Thyroid gland (tissue), 4 donors: ENCODE results near the gene ZNF804B. TPM values are rescaled to one million over a fixed set of nuclear protein-coding genes. Genes with fewer than 3 reads are reported as not detected.

Experiments
- DNase-seq, 2 donors: peaks; one replicate each; pipeline ENCODE4 v3.0.0-alpha.2; 2019
- H3K27ac ChIP-seq, 3 donors: fragments of 200-600 bp; sonication (generic); 1 replicate in 2 of 3; 2 replicates in 1 of 3; pipeline ENCODE4 v1.5.1; 2016 to 2019; ENCODE audit warnings: mild to moderate bottlenecking in 1 of 3, moderate library complexity in 1 of 3
- H3K27me3 ChIP-seq: fragments of 200-600 bp; sonication (generic); one replicate; pipeline ENCODE4 v1.5.1; 2019
- H3K36me3 ChIP-seq, 2 donors: fragments of 200-600 bp; sonication (generic); one replicate each; pipeline ENCODE4 v1.5.1; 2016 to 2019
- H3K4me1 ChIP-seq, 2 donors: fragments of 200-600 bp; sonication (generic); one replicate each; pipeline ENCODE4 v1.5.1; 2017 to 2019
- H3K4me3 ChIP-seq, 3 donors: fragments of 200-600 bp; sonication (generic); replicated peaks in 1 of 3; 1 replicate in 2 of 3; 2 replicates in 1 of 3; pipeline ENCODE4 v1.5.1; 2016; ENCODE audit warnings: mild to moderate bottlenecking in 1 of 3
- H3K9me3 ChIP-seq: fragments of 200-600 bp; sonication (generic); one replicate; pipeline ENCODE4 v1.5.1; 2017
- POLR2A ChIP-seq, 2 donors: fragments of 450-650 bp; IDR thresholded peaks; one replicate each; pipeline ENCODE4 v1.6.1; 2017; ENCODE audit warnings: antibody characterized with exemption in 2 of 2, mild to moderate bottlenecking in 2 of 2, moderate library complexity in 1 of 2
- WGBS, 2 donors: methylation state at CpG; one replicate each; pipeline ENCODE4 v1.1.5; 2017; 5-methylcytosine and 5-hydroxymethylcytosine counted together
- intact Hi-C: fragments of 100-400 bp; cut with DNase I; formaldehyde crosslinking; loops from one replicate; pipeline ENCODE4 v1.15.1; 2023
- total RNA-seq, 4 donors: library from RNA; depleted of rRNA; stranded (reverse); fragments of >200 nt; gene quantifications; one replicate each; pipeline ENCODE4 v1.2.3, GENCODE V29; 2016
- TF ChIP-seq, protein P1 (sequence below), 6 experiments: fragments of 200-600 bp in 3 of 6; fragments of 450-650 bp in 3 of 6; sonication (generic) in 3 of 6; IDR thresholded peaks; one replicate each; pipeline ENCODE4 v1.5.1; 2016 to 2019; ENCODE audit warnings: antibody characterized with exemption in 6 of 6, mild to moderate bottlenecking in 2 of 6, inconsistent platforms in 1 of 6, moderate library complexity in 1 of 6

ZNF804B gene
- total RNA-seq, 4 donors from 2014 or later = 18.3 to 49.1 (median 29.7) TPM

DNA sequence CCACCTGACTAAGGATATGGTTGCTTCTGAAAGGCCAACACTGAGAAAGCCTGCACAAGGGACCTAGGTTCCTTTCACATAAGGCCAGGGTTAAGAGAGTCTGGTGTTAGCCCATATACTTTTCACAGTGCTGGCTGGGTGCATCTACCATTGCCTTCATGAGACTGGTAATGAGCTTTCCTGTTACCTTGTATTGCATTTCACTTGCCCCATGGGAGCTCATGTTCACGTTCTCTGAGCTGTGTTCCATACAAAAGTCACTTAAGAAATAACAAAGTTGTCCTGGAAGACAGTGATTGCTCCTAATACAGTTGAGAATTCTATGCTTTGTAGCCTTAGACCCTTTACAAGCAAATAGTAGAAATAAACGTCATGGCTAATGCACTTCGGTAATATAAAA, 373.9 kb downstream of the ZNF804B start:
- Histone ChIP-seq H3K4me1 (no peaks in the 10 kb centered on the region), H3K4me3 (no peak overlapping the region), H3K36me3 (no peaks in the 10 kb centered on the region), H3K9me3 (no peaks in the 10 kb centered on the region), H3K27me3 (no peaks in the 10 kb centered on the region), H3K27ac (no peak overlapping the region)
- TF ChIP-seq POLR2A (IDR thresholded peaks at IDR 0.05) = no peak
- TF ChIP-seq, protein P1, sequence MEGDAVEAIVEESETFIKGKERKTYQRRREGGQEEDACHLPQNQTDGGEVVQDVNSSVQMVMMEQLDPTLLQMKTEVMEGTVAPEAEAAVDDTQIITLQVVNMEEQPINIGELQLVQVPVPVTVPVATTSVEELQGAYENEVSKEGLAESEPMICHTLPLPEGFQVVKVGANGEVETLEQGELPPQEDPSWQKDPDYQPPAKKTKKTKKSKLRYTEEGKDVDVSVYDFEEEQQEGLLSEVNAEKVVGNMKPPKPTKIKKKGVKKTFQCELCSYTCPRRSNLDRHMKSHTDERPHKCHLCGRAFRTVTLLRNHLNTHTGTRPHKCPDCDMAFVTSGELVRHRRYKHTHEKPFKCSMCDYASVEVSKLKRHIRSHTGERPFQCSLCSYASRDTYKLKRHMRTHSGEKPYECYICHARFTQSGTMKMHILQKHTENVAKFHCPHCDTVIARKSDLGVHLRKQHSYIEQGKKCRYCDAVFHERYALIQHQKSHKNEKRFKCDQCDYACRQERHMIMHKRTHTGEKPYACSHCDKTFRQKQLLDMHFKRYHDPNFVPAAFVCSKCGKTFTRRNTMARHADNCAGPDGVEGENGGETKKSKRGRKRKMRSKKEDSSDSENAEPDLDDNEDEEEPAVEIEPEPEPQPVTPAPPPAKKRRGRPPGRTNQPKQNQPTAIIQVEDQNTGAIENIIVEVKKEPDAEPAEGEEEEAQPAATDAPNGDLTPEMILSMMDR (IDR thresholded peaks at IDR 0.05) = no peak
- 71 to 75% methylated on average over 3 of the region's 3 CpGs for WGBS, 2 donors
- intact Hi-C loops = no loop called here
- no peak for DNase-seq

DNA sequence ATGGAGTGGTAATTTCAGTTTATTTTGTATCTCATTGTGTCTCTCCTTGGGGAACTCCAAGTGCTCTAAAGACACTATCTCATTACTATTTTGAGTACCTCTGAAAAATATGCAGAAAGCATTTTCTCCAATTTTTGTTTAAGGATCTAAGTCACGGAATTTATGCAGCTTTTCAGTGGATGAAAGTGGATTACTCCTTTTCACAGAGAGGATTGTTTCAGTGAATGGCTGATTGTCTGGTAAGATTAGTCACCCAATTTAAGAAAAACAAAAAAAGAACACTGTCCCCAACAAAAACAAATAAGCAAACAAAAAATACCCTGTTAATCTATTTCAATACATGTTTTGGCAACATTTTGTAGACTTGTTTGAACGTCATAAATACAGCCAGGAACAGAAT, 374.3 kb downstream of the ZNF804B start:
- no peak for TF ChIP-seq POLR2A (IDR thresholded peaks at IDR 0.05)
- TF ChIP-seq, protein P1 (IDR thresholded peaks at IDR 0.05) = no peak
- Histone ChIP-seq H3K9me3 (no peaks in the 10 kb centered on the region), H3K36me3 (no peaks in the 10 kb centered on the region), H3K4me1 (no peaks in the 10 kb centered on the region), H3K27me3 (no peaks in the 10 kb centered on the region), H3K4me3 (no peak overlapping the region), H3K27ac (no peak overlapping the region)
- DNase-seq = no peak
- WGBS, 2 donors = 55 to 65% methylated on average over 2 of the region's 2 CpGs
- intact Hi-C loops = no loop called here

DNA sequence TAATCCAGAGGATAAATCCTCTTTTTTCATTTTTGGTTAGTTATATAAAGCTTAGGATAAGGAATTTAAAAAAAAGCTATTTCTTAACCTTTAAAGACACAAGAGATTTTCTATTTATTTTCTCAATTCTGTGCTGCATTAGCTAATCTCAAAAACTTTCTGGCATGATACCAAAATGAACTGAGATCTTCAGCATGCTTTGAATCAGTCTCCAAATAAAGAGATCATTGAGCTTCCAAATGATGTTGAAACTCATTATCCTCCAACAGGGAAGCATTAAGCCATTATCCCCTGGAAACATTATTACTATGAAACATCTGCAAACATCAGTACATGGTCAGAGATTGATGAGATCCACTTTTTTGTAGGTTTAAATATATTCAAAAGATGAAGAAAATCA, 386.3 kb downstream of the ZNF804B start:
- intact Hi-C loops = no loop called here
- no peak for DNase-seq
- no peaks in the 10 kb centered on the region for H3K9me3 ChIP-seq
- no peak overlapping the region for H3K27ac ChIP-seq
- H3K36me3 ChIP-seq = no peaks in the 10 kb centered on the region
- no peaks in the 10 kb centered on the region for H3K27me3 ChIP-seq
- no peaks in the 10 kb centered on the region for H3K4me1 ChIP-seq
- TF ChIP-seq, protein P1 (IDR thresholded peaks at IDR 0.05) = no peak
- no peak for TF ChIP-seq POLR2A (IDR thresholded peaks at IDR 0.05)
- H3K4me3 ChIP-seq = no peak overlapping the region

- intact Hi-C loops = no loop called here
- Histone ChIP-seq H3K27me3 (no peaks in the 10 kb centered on the region), H3K4me3 (no peak overlapping the region), H3K36me3 (no peaks in the 10 kb centered on the region), H3K27ac (no peak overlapping the region), H3K4me1 (no peaks in the 10 kb centered on the region), H3K9me3 (no peaks in the 10 kb centered on the region)
- TF ChIP-seq, protein P1 (IDR thresholded peaks at IDR 0.05) = no peak
- no peak for TF ChIP-seq POLR2A (IDR thresholded peaks at IDR 0.05)
- 90 to 91% methylated on average over 2 of the region's 2 CpGs for WGBS, 2 donors
- DNase-seq = no peak
Observed at GRCh38 chr7:89160107-89160506, 400.6 kb downstream of the ZNF804B start.

DNA sequence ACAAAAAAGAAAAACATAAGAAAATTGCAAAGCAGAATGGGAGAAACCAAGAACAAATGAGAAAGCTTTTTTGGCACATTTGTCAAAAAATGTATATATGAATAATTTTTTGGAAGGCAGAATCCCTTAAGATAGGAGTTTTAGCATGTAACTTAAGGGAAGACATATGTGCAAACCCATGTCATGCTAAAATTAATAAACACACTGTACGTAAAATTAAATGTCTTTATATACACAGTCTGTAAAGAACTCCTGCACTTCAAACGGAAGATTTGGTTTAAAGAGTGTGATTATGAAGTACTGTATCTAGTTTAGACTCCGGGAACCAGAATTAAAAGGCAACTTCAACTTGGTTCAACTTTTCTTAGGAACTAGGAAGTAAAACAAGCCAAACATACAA, 405.9 kb downstream of the ZNF804B start:
- Histone ChIP-seq H3K4me1 (no peaks in the 10 kb centered on the region), H3K4me3 (no peak overlapping the region), H3K9me3 (no peaks in the 10 kb centered on the region), H3K27ac (no peak overlapping the region), H3K27me3 (no peaks in the 10 kb centered on the region), H3K36me3 (no peaks in the 10 kb centered on the region)
- 48 to 65% methylated on average over 3 of the region's 3 CpGs for WGBS, 2 donors
- intact Hi-C loops = no loop called here
- TF ChIP-seq, protein P1 (IDR thresholded peaks at IDR 0.05) = no peak
- TF ChIP-seq POLR2A (IDR thresholded peaks at IDR 0.05) = no peak
- no peak for DNase-seq
